NCI-H187 (cell line): Measurements from ENCODE around the gene FLT1.

Experiments used
- DNase-seq, 2 experiments: peaks; one replicate each; lab custom pipeline; 2025; lab: John Stamatoyannopoulos, UW

Gene FLT1

GRCh38 chr13:28425793-28426192 lies 69.1 kb downstream of the FLT1 start:
- DNase-seq = no peak

DNA sequence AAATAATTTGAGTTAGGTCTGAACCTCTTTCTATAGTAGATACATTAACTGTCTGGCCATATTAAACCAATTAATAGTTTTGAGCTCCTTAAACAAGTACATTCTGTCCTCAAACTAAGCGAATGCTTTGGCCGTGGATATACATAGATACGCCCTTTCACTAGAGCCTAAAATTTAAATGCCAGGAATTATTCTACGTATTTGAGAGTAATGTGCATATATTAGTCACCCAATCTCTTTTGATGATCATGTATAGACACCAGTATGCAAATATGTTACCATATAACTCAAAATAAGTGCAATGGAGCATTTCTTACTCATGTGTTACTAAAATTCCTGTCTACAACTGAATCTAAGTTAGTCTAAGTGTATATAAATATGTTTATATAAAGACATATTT lies 70.4 kb downstream of the FLT1 start:
- DNase-seq = no peak

GRCh38 chr13:28423010-28423409 lies 71.9 kb downstream of the FLT1 start:
- DNase-seq = no peak

GRCh38 chr13:28421676-28422410 lies 73.1 kb downstream of the FLT1 start:
- DNase-seq = no peak

GRCh38 chr13:28420704-28421103 lies 74.2 kb downstream of the FLT1 start:
- DNase-seq = no peak

GRCh38 chr13:28415994-28416421 lies 78.9 kb downstream of the FLT1 start:
- DNase-seq = no peak

DNA sequence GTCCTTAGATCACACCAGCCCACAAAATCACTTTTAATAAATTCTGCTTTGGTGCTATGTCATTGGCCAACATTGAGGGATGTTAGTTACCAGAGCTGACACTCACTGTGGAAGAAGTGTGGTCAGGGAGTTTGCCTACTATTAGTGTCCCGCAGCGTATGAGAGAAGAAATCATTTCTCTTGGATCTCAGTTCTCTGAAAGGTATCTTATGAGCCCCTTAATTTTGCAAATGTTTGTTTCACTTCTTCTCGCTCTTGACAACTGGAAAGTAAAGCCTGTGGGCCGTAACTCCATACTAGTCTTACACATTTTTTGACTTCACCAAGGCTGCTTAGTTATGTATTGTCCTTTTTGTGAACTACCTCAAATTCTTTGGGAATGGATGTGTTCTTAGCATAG lies 80.9 kb downstream of the FLT1 start:
- no peak for DNase-seq

GRCh38 chr13:28412981-28413380 lies 81.9 kb downstream of the FLT1 start:
- no peak for DNase-seq

GRCh38 chr13:28411831-28412353 lies 83.0 kb downstream of the FLT1 start:
- no peak for DNase-seq

DNA sequence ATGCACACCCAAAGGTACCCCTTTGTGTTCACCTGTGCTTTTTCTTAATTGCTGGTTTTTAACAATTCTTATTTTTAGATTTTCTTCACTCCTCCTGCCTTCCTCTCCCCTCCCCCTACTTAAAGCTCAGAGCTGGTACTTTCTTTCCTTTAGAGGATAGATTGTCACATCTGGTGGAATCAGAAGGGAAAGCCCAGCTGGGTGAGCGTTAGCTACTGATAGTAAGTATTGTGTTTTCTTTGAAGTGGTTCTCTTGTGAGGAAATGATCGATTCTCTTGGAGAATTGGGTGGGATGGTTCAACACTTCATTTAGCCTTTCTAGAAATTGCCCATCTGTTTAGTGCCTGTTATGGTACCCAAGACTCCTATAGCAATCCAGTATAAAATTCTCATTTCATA lies 84.8 kb downstream of the FLT1 start:
- no peak for DNase-seq

- no peak for DNase-seq
Measured at GRCh38 chr13:28409648-28410047, 85.3 kb downstream of the FLT1 start.

- DNase-seq = no peak
Measured at GRCh38 chr13:28408863-28409262, 86.1 kb downstream of the FLT1 start.

GRCh38 chr13:28408235-28408848 lies 86.6 kb downstream of the FLT1 start:
- DNase-seq = no peak

GRCh38 chr13:28406733-28407266 lies 88.1 kb downstream of the FLT1 start:
- DNase-seq = no peak

DNA sequence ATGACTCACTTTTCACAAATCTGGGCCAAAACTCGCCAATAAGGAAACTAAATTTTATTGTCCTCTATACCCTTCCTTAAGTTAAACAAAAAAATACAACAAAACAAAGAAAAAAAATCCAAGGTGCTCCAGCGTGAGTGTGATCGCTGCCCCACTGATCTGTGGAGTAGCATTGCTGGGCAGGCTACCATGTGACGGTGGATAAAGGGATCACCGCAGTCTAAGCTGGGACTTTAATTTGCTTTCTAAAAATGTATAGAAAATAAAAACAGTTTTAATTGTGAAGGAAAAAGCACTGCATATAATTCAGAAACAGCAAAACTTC lies 92.9 kb downstream of the FLT1 start:
- no peak for DNase-seq

- DNase-seq = no peak
Measured at GRCh38 chr13:28401303-28402056, 93.4 kb downstream of the FLT1 start.

DNA sequence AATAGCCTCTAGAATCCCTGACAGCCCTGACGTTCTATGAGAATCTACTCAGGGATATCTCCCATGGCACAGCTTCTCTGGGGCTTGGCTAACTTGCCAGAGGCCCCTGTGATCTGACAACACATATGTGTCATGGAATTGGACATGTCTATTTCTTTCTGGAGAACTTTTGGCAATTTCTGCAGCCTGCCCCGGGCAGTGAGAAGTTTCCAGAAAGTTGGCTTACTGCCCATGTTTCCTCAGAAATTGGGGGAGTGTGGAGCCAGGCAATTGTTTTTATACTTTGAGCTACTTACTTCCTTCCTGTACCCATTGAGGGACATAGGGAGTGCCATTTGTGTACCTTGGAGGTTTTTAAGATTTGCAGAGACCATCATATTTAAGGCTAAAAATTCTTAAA lies 98.9 kb downstream of the FLT1 start:
- no peak for DNase-seq

DNA sequence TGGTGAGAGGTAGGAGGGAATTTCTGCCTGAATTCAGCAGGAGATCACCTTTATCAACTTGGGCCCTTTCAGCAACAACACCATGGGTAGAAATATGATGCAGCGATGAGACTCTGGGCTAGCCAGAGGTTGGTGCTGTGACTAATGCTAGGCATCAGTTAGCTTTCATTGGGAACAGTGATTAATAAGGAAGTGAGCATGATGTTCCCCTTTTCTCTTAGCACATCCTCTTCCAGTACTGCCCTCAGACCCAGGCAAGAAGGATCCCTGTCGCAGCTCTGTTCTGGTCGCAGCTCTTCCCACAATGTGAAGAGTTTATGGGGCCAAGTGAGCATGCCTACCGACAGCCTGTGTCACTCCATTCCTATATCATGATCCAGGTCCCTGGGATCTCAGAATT lies 100.5 kb downstream of the FLT1 start:
- DNase-seq = no peak

- no peak for DNase-seq
Measured at GRCh38 chr13:28392896-28393505, 101.9 kb downstream of the FLT1 start.

DNA sequence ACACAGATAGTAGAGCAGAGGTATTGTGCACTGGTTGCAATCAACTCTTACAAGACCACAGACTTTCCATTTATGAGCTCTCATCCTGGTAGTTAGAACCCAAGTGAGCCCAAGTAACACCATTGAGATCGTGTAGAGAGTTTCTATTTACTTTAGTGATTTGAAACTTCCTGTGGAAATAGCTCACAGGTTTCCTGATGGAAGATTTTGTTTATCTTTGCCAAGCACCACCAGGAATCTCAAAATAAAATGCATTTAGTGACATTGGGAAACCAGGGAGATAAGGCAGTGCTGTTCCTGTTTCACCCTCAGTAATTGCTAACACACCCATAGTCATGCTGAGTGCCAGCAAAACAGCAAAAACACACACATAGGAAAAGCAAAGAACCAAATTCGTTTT lies 102.5 kb downstream of the FLT1 start:
- DNase-seq = no peak

DNA sequence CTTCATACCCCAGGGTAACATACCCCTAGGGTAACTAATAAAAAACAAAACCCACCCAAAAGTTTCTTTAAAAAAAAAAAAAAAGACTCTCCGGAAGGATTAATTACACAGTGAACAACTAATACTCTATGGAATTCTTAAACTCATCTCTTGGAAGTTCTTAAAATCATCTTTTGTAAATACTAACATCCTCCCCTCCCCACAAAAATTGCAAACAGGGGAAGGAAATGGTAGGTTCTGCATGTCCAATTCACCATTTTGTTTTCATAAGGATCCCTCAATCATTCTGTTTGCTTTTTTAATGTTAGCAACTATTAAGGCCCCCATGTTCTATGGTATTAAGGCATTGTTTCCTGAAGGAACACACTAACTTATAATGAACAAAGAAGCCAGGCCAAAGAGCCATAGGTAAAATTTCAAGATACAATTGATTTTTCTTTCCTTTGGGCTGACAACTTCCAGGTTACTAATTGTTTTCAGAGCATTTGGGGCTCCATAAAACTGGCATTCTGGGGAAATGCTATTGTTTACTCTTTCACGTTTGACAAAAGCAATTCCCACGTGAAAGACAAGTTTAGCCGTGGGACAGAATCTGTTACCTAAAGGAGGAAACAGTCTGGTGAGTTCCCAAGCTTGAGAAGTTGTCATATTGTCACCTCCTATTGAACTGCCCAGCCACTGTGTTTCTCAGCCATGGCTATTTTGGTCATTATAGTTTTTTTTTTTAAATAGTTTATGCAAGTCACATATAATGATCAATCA lies 107.0 kb downstream of the FLT1 start:
- DNase-seq = no peak

DNA sequence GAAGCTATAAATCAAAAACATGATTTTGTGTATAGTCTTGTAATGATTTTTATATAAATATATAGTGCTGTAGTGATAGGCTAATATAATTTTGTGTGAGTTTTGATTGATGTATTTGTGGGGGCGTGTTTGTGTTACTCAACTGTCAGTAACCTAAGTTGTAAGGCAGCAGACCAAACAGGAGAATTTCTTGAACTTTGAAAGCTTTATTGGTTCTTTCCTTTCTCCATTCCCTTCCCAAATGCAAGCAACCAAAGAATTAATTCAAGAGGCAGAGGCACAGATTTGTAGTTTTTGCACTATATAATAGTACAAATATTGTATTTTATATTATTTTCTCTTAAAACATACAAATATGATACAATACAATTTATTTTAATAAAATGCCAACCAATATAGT lies 109.6 kb downstream of the FLT1 start:
- DNase-seq = no peak
